H1 (cell line): ENCODE measurements around the gene PTPA. TPM values are rescaled to one million over a fixed set of nuclear protein-coding genes. Genes with fewer than 3 reads are reported as not detected.

Experiments
- CTCF ChIA-PET: fragments of 300-600 bp; sonication (Branson Sonifier 250); formaldehyde crosslinking; loops from one replicate; lab custom pipeline; 2021; ENCODE audit not compliant: partially characterized antibody; lab: Charles Lee
- POLR2A ChIA-PET: fragments of 300-600 bp; sonication (Branson Sonifier 250); formaldehyde crosslinking; loops from one replicate; lab custom pipeline; 2021; ENCODE audit warnings: inconsistent platforms; ENCODE audit not compliant: partially characterized antibody; lab: Charles Lee
- DNase-seq, 2 experiments: peaks; one replicate each; pipeline versions ENCODE4 v3.0.0 to v3.0.0-alpha.2; 2010 to 2022; ENCODE audit warnings: low spot score in 2 of 2, low read depth in 1 of 2, mixed read lengths in 1 of 2
- FAIRE-seq: peaks from 2 replicates; lab custom pipeline; 2011; peaks lifted over from hg19 to GRCh38; lab: Jason Lieb, UNC
- H2AFZ ChIP-seq: 2 replicates; pipeline ENCODE4 v1.8.1; 2012; ENCODE audit warnings: low read length, inconsistent platforms
- H2AK5ac ChIP-seq: 2 replicates; pipeline ENCODE4 v1.6.1; 2013; ENCODE audit warnings: low read depth, low read length
- H2BK120ac ChIP-seq: replicated peaks from 2 replicates; pipeline ENCODE3; 2013; ENCODE audit warnings: low read depth, low read length, inconsistent platforms
- H2BK12ac ChIP-seq: 2 replicates; pipeline ENCODE4 v1.6.1; 2013; ENCODE audit warnings: low read depth, low read length
- H2BK15ac ChIP-seq: 2 replicates; pipeline ENCODE4 v1.6.1; 2013; ENCODE audit warnings: low read length
- H2BK20ac ChIP-seq: 2 replicates; pipeline ENCODE4 v1.6.1; 2013; ENCODE audit warnings: low read length
- H2BK5ac ChIP-seq: 2 replicates; pipeline ENCODE4 v1.6.1; 2013; ENCODE audit warnings: low read depth, low read length
- H3K14ac ChIP-seq: 2 replicates; pipeline ENCODE4 v1.6.1; 2013; ENCODE audit warnings: inconsistent platforms; ENCODE audit not compliant: insufficient read length
- H3K18ac ChIP-seq: 2 replicates; pipeline ENCODE4 v1.6.1; 2013; ENCODE audit warnings: low read length; ENCODE audit errors: extremely low read depth
- H3K23ac ChIP-seq: 2 replicates; pipeline ENCODE4 v1.6.1; 2013; ENCODE audit warnings: inconsistent platforms; ENCODE audit not compliant: insufficient read length
- H3K23me2 ChIP-seq: 2 replicates; pipeline ENCODE4 v1.6.1; 2013; ENCODE audit warnings: low read depth, low read length
- H3K27ac ChIP-seq: 2 replicates; pipeline ENCODE4 v1.6.1; 2011; ENCODE audit warnings: low read depth, low read length, inconsistent platforms
- H3K27me3 ChIP-seq, 4 experiments: replicated peaks in 1 of 4; 1 replicate in 1 of 4; 2 replicates in 3 of 4; pipeline versions ENCODE4 v1.6.1 to v1.8.1; 2011 to 2013; ENCODE audit warnings: low read length in 3 of 4, mild to moderate bottlenecking in 3 of 4, inconsistent platforms in 2 of 4, mixed read lengths in 2 of 4, moderate library complexity in 1 of 4; ENCODE audit not compliant: control insufficient read depth in 3 of 4, insufficient read depth in 3 of 4; ENCODE audit errors: extremely low read depth in 1 of 4
- H3K36me3 ChIP-seq, 4 experiments: 2 replicates each; pipeline versions ENCODE4 v1.6.1 to v1.8.1; 2011 to 2013; ENCODE audit warnings: mild to moderate bottlenecking in 4 of 4, low read length in 3 of 4, moderate library complexity in 2 of 4, control low read depth in 1 of 4, inconsistent platforms in 1 of 4; ENCODE audit not compliant: insufficient read depth in 4 of 4, control insufficient read depth in 2 of 4
- H3K4ac ChIP-seq: replicated peaks from 2 replicates; pipeline ENCODE3; 2013; ENCODE audit warnings: low read length, low read depth, mixed read lengths, inconsistent platforms; ENCODE audit not compliant: insufficient read length
- H3K4me1 ChIP-seq, 4 experiments: replicated peaks in 1 of 4; 1 replicate in 1 of 4; 2 replicates in 3 of 4; pipeline versions ENCODE4 v1.6.1 to v1.8.1; 2011 to 2013; ENCODE audit warnings: low read length in 3 of 4, inconsistent platforms in 2 of 4, mixed read lengths in 1 of 4; ENCODE audit not compliant: insufficient read depth in 4 of 4, control insufficient read depth in 3 of 4
- H3K4me2 ChIP-seq, 2 experiments: 2 replicates each; pipeline versions ENCODE4 v1.6.1 to v1.8.1; 2011 to 2013; ENCODE audit warnings: low read depth in 2 of 2, low read length in 2 of 2, control low read depth in 1 of 2, inconsistent platforms in 1 of 2, mild to moderate bottlenecking in 1 of 2; ENCODE audit not compliant: insufficient read depth in 1 of 2
- H3K4me3 ChIP-seq, 4 experiments: fragments of 200-600, 300-600 bp in 1 of 4; sonication (generic), shearing (Covaris generic), sonication (Bioruptor Twin) in 1 of 4; 2 replicates each; pipeline versions ENCODE4 v1.5.1 to v1.8.1; 2011 to 2016; ENCODE audit warnings: low read length in 4 of 4, low read depth in 3 of 4, control low read depth in 2 of 4, inconsistent platforms in 2 of 4, mild to moderate bottlenecking in 2 of 4, mixed read lengths in 1 of 4, moderate library complexity in 1 of 4; ENCODE audit not compliant: insufficient read depth in 2 of 4; ENCODE audit errors: extremely low read depth in 1 of 4
- H3K56ac ChIP-seq: replicated peaks from 2 replicates; pipeline ENCODE3; 2013; ENCODE audit warnings: low read depth, mild to moderate bottlenecking, mixed read lengths, low read length, inconsistent platforms; ENCODE audit not compliant: insufficient read length
- H3K79me1 ChIP-seq: 2 replicates; pipeline ENCODE4 v1.6.1; 2013; ENCODE audit warnings: low read depth, low read length, control low read depth
- H3K79me2 ChIP-seq, 2 experiments: 2 replicates each; pipeline versions ENCODE4 v1.6.1 to v1.8.1; 2012 to 2013; ENCODE audit warnings: low read length in 2 of 2, mild to moderate bottlenecking in 2 of 2, inconsistent platforms in 1 of 2; ENCODE audit not compliant: insufficient read depth in 2 of 2, control insufficient read depth in 1 of 2
- H3K9ac ChIP-seq, 4 experiments: replicated peaks in 1 of 4; 1 replicate in 1 of 4; 2 replicates in 3 of 4; pipeline versions ENCODE4 v1.6.1 to v1.8.1; 2011 to 2013; ENCODE audit warnings: low read depth in 3 of 4, low read length in 3 of 4, control low read depth in 2 of 4, mild to moderate bottlenecking in 2 of 4, moderate library complexity in 2 of 4, inconsistent platforms in 1 of 4; ENCODE audit errors: extremely low read depth in 1 of 4
- H3K9me3 ChIP-seq, 2 experiments: 2 replicates each; pipeline versions ENCODE4 v1.6.1 to v1.8.1; 2012 to 2013; ENCODE audit warnings: mild to moderate bottlenecking in 2 of 2, moderate library complexity in 2 of 2, control low read depth in 1 of 2, inconsistent platforms in 1 of 2, low read depth in 1 of 2, low read length in 1 of 2, mixed read lengths in 1 of 2; ENCODE audit not compliant: insufficient read depth in 2 of 2
- H4K20me1 ChIP-seq, 2 experiments: replicated peaks in 1 of 2; 2 replicates each; pipeline versions ENCODE3 to v1.8.1; 2011 to 2013; ENCODE audit warnings: inconsistent platforms in 2 of 2, low read length in 2 of 2, mild to moderate bottlenecking in 1 of 2; ENCODE audit not compliant: insufficient read depth in 2 of 2, control insufficient read depth in 1 of 2
- H4K5ac ChIP-seq: 2 replicates; pipeline ENCODE4 v1.6.1; 2013; ENCODE audit warnings: low read length, low read depth, mixed read lengths, inconsistent platforms; ENCODE audit not compliant: insufficient read length
- H4K8ac ChIP-seq: 2 replicates; pipeline ENCODE4 v1.8.0; 2013; ENCODE audit warnings: mild to moderate bottlenecking, moderate library complexity, low read length, inconsistent platforms; ENCODE audit not compliant: insufficient read depth; ENCODE audit errors: extremely low read depth
- H4K91ac ChIP-seq: replicated peaks from 2 replicates; pipeline ENCODE3; 2013; ENCODE audit warnings: low read length, mixed read lengths, inconsistent platforms; ENCODE audit not compliant: insufficient read length
- CHD1 ChIP-seq: IDR thresholded peaks from 2 replicates; pipeline ENCODE4 v1.6.1; 2012; ENCODE audit warnings: low read depth, low read length, improper control_type of control experiment
- HDAC2 ChIP-seq, 2 experiments: fragments of 300-600 bp in 1 of 2; sonication (generic) in 1 of 2; IDR thresholded peaks; 2 replicates each; pipeline ENCODE4 v1.6.1; 2011 to 2012; ENCODE audit warnings: low read depth in 2 of 2, low read length in 2 of 2, mild to moderate bottlenecking in 2 of 2, moderate library complexity in 2 of 2, borderline replicate concordance in 1 of 2, inconsistent platforms in 1 of 2
- WGBS, 2 experiments: shearing (Covaris generic) in 1 of 2; methylation state at CpG; one replicate each; pipeline versions ENCODE4 v1.1.6 to v1.1.7; 2013 to 2015; ENCODE audit warnings: low lambda C conversion rate in 2 of 2, mixed read lengths in 2 of 2, inconsistent platforms in 1 of 2, low coverage in 1 of 2, missing lambda C conversion rate in 1 of 2; ENCODE audit not compliant: insufficient replicate concordance in 2 of 2, insufficient coverage in 1 of 2, insufficient read length in 1 of 2; ENCODE audit errors: extremely low coverage in 1 of 2, missing lambda C conversion rate in 1 of 2; 5-methylcytosine and 5-hydroxymethylcytosine counted together
- polyA plus RNA-seq, 7 experiments: library from polyadenylated mRNA; depleted of rRNA in 3 of 7; stranded (reverse) in 5 of 7; unstranded in 2 of 7; fragments of >200 nt in 5 of 7; fragments of 200-250 nt in 2 of 7; gene quantifications; 1 replicate in 5 of 7; 2 replicates in 1 of 7; 4 replicates in 1 of 7; pipeline versions ENCODE4 v1.2.1 to v1.2.3, GENCODE V29; 2011 to 2013; ENCODE audit warnings: missing spikeins in 2 of 7, mixed read lengths in 2 of 7
- total RNA-seq: library from RNA; stranded (reverse); fragmentation: NEBNext Ultra II Directional; extraction: Animal tissue kit (Norgen Biotek cat#: 25700); gene quantifications from 2 replicates; pipeline ENCODE4 v1.2.1, GENCODE V29; 2021

PTPA gene
- total and polyA plus RNA-seq, 2 of the 8 experiments (the other 6 are each of a cell fraction or from before 2014, with no cell fraction given), result 114 to 145 TPM

- no peak overlapping the region for H2AFZ ChIP-seq
- no peak overlapping the region for H2BK15ac ChIP-seq
- no peak overlapping the region for H3K23ac ChIP-seq
- no peak overlapping the region for H2BK12ac ChIP-seq
- ChIA-PET POLR2A (interaction anchor here (0.8 to 6.6 kb wide), 7 partner anchors 9 to 23 kb away, joined by 3 to 37 read pairs (median 4); no protein-coding TSS in a partner anchor), CTCF (interaction anchor here (0.9 to 36.8 kb wide), 4 partner anchors 10 to 51 kb away, joined by 3 to 831 read pairs (median 38); partner anchors contain the start of gene IER5L)
- no peaks in the 10 kb centered on the region for H3K23me2 ChIP-seq
- H2AK5ac ChIP-seq, result no peak overlapping the region
- H3K14ac ChIP-seq, result no peak overlapping the region
- H3K79me1 ChIP-seq, result peaks cover 5% of the 10 kb centered on the region
- H3K27me3 ChIP-seq, result no peaks in the 10 kb centered on the region; a peak in 1 of 7 replicates
- H3K9me3 ChIP-seq, result no peaks in the 10 kb centered on the region
- no peak overlapping the region for H4K8ac ChIP-seq
- no peak overlapping the region for H3K27ac ChIP-seq
- no peak overlapping the region for H2BK120ac ChIP-seq
- no peak overlapping the region for H4K5ac ChIP-seq
- H3K56ac ChIP-seq, result no peak overlapping the region
- H2BK20ac ChIP-seq, result no peak overlapping the region
- no peak overlapping the region for H3K4me3 ChIP-seq
- peaks cover 2 to 12% of the 10 kb centered on the region in 2 experiments for H4K20me1 ChIP-seq
- no peak overlapping the region for H3K4me2 ChIP-seq
- 90% methylated on average over 15 of the region's 15 CpGs; no CpG with 5 or more reads in 1 of the 2 experiments for WGBS, 2 experiments
- no peak for FAIRE-seq
- H3K18ac ChIP-seq, result no peak overlapping the region
- H3K9ac ChIP-seq, result no peak overlapping the region
- TF ChIP-seq CHD1 (no peak), HDAC2 (IDR thresholded peaks at IDR 0.05; ENCODE audit: borderline replicate concordance in 1 of 2, low read depth in 2 of 2, low read length in 2 of 2) (no peak)
- H3K36me3 ChIP-seq, result peaks cover 0 to 16% (median 6%) of the 10 kb centered on the region in 4 experiments; a peak in 4 of 8 replicates
- no peak overlapping the region for H3K4ac ChIP-seq
- H3K4me1 ChIP-seq, result peaks cover 0 to 2% (median 2%) of the 10 kb centered on the region in 4 experiments; a peak in 5 of 7 replicates
- no peak for DNase-seq
- H2BK5ac ChIP-seq, result no peak overlapping the region
- H4K91ac ChIP-seq, result no peak overlapping the region
- no peaks in the 10 kb centered on the region; a peak in 1 of 4 replicates for H3K79me2 ChIP-seq
Observed at GRCh38 chr9:129151469-129151868, 40.3 kb downstream of the PTPA start.
